ENCODE data around the gene NOL6.
A peak's percentile ranks its signal among the peaks of the same experiment; 100 is the strongest.
"Not testable (repeated sequence)": the region's sequence is repeated elsewhere in the genome, so short reads cannot be mapped to it uniquely, and the experiment has no call there.

NOL6 gene

GRCh38 chr9:33473643-33474352 is at the start of gene NOL6:
Gene NOL6 (minus strand): TSS chr9:33473924. CDS start chr9:33473842, 82 bp downstream.
- DNase-seq (ENCODE audit: low read depth), result peak; percentile 97

- not testable (repeated sequence) for DNase-seq (ENCODE audit: low read depth)
These were observed 48.1 kb upstream of the NOL6 start for GRCh38 chr9:33521861-33522260.

GRCh38 chr9:33517934-33518577 is 44.3 kb upstream of the NOL6 start:
- DNase-seq (ENCODE audit: low read depth), result not testable (repeated sequence)

- DNase-seq (ENCODE audit: low read depth), result no peak
These were observed 43.6 kb upstream of the NOL6 start for GRCh38 chr9:33517373-33517772.

GRCh38 chr9:33516397-33516796 is 42.7 kb upstream of the NOL6 start:
- DNase-seq (ENCODE audit: low read depth), result not testable (repeated sequence)

GRCh38 chr9:33515342-33515995 is 41.7 kb upstream of the NOL6 start:
- DNase-seq (ENCODE audit: low read depth), result not testable (repeated sequence)

- DNase-seq (ENCODE audit: low read depth), result not testable (repeated sequence)
These were observed 38.8 kb upstream of the NOL6 start for GRCh38 chr9:33512535-33512934.

GRCh38 chr9:33511184-33511517 is 37.4 kb upstream of the NOL6 start:
- DNase-seq (ENCODE audit: low read depth), result not testable (repeated sequence)

- peak; percentile 3 for DNase-seq (ENCODE audit: low read depth)
These were observed 36.8 kb upstream of the NOL6 start for GRCh38 chr9:33510262-33511183.

- DNase-seq (ENCODE audit: low read depth), result no peak
These were observed 33.1 kb upstream of the NOL6 start for GRCh38 chr9:33506626-33507370.

GRCh38 chr9:33498387-33498786 is 24.7 kb upstream of the NOL6 start:
- no peak for DNase-seq (ENCODE audit: low read depth)

- not testable (repeated sequence) for DNase-seq (ENCODE audit: low read depth)
These were observed 20.1 kb upstream of the NOL6 start for GRCh38 chr9:33493819-33494218.

GRCh38 chr9:33489066-33489465 is 15.3 kb upstream of the NOL6 start:
- no peak for DNase-seq (ENCODE audit: low read depth)

GRCh38 chr9:33485312-33485711 is 11.6 kb upstream of the NOL6 start:
- not testable (repeated sequence) for DNase-seq (ENCODE audit: low read depth)

- DNase-seq (ENCODE audit: low read depth), result no peak
These were observed 7.3 kb upstream of the NOL6 start for GRCh38 chr9:33480976-33481375.

- DNase-seq (ENCODE audit: low read depth), result no peak
These were observed 6.4 kb upstream of the NOL6 start for GRCh38 chr9:33480106-33480505.

GRCh38 chr9:33476503-33476902 is 2.8 kb upstream of the NOL6 start:
- no peak for DNase-seq (ENCODE audit: low read depth)

GRCh38 chr9:33475357-33475756 is 1.6 kb upstream of the NOL6 start:
- DNase-seq (ENCODE audit: low read depth), result no peak

GRCh38 chr9:33472881-33473615 is 676 bp downstream of the NOL6 start:
- DNase-seq (ENCODE audit: low read depth), result no peak

GRCh38 chr9:33472171-33472880 is 1.4 kb downstream of the NOL6 start:
- no peak for DNase-seq (ENCODE audit: low read depth)
